MCF 10A (cell line): ENCODE results near the gene CTNNA1. TPM values are rescaled to one million over a fixed set of nuclear protein-coding genes. Genes with fewer than 3 reads are reported as not detected.
A peak's percentile ranks its signal among the peaks of the same experiment; 100 is the strongest.

Experiments
- BruUV-seq: library from RNA; stranded (reverse); fragments of 400-500 nt; replicated peaks from 2 replicates; lab custom pipeline; 2021; lab: Mats Ljungman, UMichigan
- CTCF ChIA-PET: fragments of 300-600 bp; sonication (Branson Sonifier 250); formaldehyde crosslinking; extraction: SDS; loops from one replicate; lab custom pipeline; 2021; ENCODE audit warnings: antibody characterized with exemption, inconsistent platforms; lab: Yijun Ruan, JAX
- POLR2A ChIA-PET: fragments of 300-600, 350-650 bp; sonication (Branson Sonifier 250); formaldehyde crosslinking; extraction: SDS; loops from one replicate; lab custom pipeline; 2020; ENCODE audit warnings: antibody characterized with exemption, inconsistent platforms; lab: Yijun Ruan, JAX
- DNase-seq: peaks from one replicate; pipeline ENCODE4 v3.0.0-alpha.2; 2018; ENCODE audit not compliant: unreplicated experiment
- H3K27ac Mint-ChIP-seq: one replicate; pipeline ENCODE4 v1.8.0; 2022; ENCODE audit warnings: mild to moderate bottlenecking, low read depth, mixed read lengths; ENCODE audit not compliant: unreplicated experiment
- H3K27me3 Mint-ChIP-seq: one replicate; pipeline ENCODE4 v1.8.0; 2022; ENCODE audit warnings: mixed read lengths; ENCODE audit not compliant: insufficient read depth, unreplicated experiment
- H3K36me3 Mint-ChIP-seq: one replicate; pipeline ENCODE4 v1.8.0; 2022; ENCODE audit warnings: mild to moderate bottlenecking, moderate library complexity, mixed read lengths; ENCODE audit not compliant: insufficient read depth, unreplicated experiment
- H3K4me1 Mint-ChIP-seq: one replicate; pipeline ENCODE4 v1.8.0; 2022; ENCODE audit warnings: mixed read lengths; ENCODE audit not compliant: insufficient read depth, unreplicated experiment
- H3K4me3 Mint-ChIP-seq: one replicate; pipeline ENCODE4 v1.8.0; 2022; ENCODE audit warnings: mild to moderate bottlenecking, moderate library complexity, mixed read lengths; ENCODE audit not compliant: unreplicated experiment
- H3K9me3 Mint-ChIP-seq: one replicate; pipeline ENCODE4 v1.8.0; 2022; ENCODE audit warnings: mixed read lengths; ENCODE audit not compliant: unreplicated experiment
- intact Hi-C: fragments of 100-400 bp; cut with micrococcal nuclease; formaldehyde crosslinking; loops from 2 replicates; pipeline ENCODE4 v1.14.1; 2022
- total RNA-seq: library from RNA; stranded (reverse); gene quantifications from 2 replicates; pipeline ENCODE4 v1.2.3, GENCODE V29; 2022
- TF ChIP-seq, protein P1 (sequence below): fragments of 200-600 bp; IDR thresholded peaks from one replicate; pipeline ENCODE4 v1.8.0; 2022; ENCODE audit warnings: antibody characterized with exemption, mild to moderate bottlenecking; ENCODE audit not compliant: unreplicated experiment

Gene CTNNA1
- total RNA-seq, 1 experiment from 2014 or later = 519 TPM

GRCh38 chr5:138711087-138711486, 42.1 kb upstream of the CTNNA1 start:
- TF ChIP-seq, protein P1, sequence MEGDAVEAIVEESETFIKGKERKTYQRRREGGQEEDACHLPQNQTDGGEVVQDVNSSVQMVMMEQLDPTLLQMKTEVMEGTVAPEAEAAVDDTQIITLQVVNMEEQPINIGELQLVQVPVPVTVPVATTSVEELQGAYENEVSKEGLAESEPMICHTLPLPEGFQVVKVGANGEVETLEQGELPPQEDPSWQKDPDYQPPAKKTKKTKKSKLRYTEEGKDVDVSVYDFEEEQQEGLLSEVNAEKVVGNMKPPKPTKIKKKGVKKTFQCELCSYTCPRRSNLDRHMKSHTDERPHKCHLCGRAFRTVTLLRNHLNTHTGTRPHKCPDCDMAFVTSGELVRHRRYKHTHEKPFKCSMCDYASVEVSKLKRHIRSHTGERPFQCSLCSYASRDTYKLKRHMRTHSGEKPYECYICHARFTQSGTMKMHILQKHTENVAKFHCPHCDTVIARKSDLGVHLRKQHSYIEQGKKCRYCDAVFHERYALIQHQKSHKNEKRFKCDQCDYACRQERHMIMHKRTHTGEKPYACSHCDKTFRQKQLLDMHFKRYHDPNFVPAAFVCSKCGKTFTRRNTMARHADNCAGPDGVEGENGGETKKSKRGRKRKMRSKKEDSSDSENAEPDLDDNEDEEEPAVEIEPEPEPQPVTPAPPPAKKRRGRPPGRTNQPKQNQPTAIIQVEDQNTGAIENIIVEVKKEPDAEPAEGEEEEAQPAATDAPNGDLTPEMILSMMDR = no peak
- H3K36me3 Mint-ChIP-seq = peaks cover 6% of the 10 kb centered on the region
- DNase-seq = no peak
- no peak overlapping the region for H3K4me3 Mint-ChIP-seq
- CTCF ChIA-PET = interaction anchor here (0.7 kb wide), 3 partner anchors 18 to 221 kb away, joined by 3 to 5 read pairs (median 3); no protein-coding TSS in a partner anchor
- no TSS peak for BruUV-seq
- no peak overlapping the region for H3K27ac Mint-ChIP-seq
- no peaks in the 10 kb centered on the region for H3K9me3 Mint-ChIP-seq
- intact Hi-C loops = no loop called here
- POLR2A ChIA-PET = no interaction called here
- no peaks in the 10 kb centered on the region for H3K27me3 Mint-ChIP-seq
- H3K4me1 Mint-ChIP-seq = peaks cover 10% of the 10 kb centered on the region

DNA sequence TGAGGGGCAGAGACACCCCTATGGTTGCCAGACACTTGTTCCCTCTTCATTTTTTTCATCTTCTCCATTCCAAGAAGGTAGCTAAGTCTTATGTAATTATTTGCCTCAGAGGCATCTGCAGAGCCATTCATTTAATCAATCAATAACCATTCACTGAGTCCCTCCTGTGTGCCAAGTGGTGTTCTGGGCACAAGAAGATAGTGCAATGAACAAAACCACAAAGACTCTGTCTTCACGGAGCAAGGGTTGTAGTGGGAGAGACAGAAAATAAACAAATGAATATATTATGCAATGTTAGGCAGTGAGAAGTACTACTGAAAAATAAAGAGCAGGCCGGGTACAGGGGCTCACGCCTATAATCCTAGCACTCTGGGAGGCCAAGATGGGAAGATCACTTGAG, 41.4 kb upstream of the CTNNA1 start:
- BruUV-seq = no TSS peak
- no peak overlapping the region for H3K27ac Mint-ChIP-seq
- no peaks in the 10 kb centered on the region for H3K27me3 Mint-ChIP-seq
- H3K4me3 Mint-ChIP-seq = no peak overlapping the region
- ChIA-PET POLR2A (interaction anchor here (0.6 to 0.7 kb wide), 2 partner anchors 8 to 138 kb away, joined by 3 to 4 read pairs; no protein-coding TSS in a partner anchor), CTCF (no interaction called here)
- H3K9me3 Mint-ChIP-seq = no peaks in the 10 kb centered on the region
- DNase-seq = peak; percentile 56
- peaks cover 15% of the 10 kb centered on the region for H3K4me1 Mint-ChIP-seq
- intact Hi-C loops = no loop called here
- TF ChIP-seq, protein P1 = no peak
- H3K36me3 Mint-ChIP-seq = peaks cover 6% of the 10 kb centered on the region

GRCh38 chr5:138712324-138712723, 40.9 kb upstream of the CTNNA1 start:
- H3K27ac Mint-ChIP-seq = no peak overlapping the region
- TF ChIP-seq, protein P1 = no peak
- DNase-seq = no peak
- intact Hi-C loops = no loop called here
- H3K4me3 Mint-ChIP-seq = no peak overlapping the region
- peaks cover 6% of the 10 kb centered on the region for H3K36me3 Mint-ChIP-seq
- no TSS peak for BruUV-seq
- H3K9me3 Mint-ChIP-seq = no peaks in the 10 kb centered on the region
- H3K4me1 Mint-ChIP-seq = peaks cover 17% of the 10 kb centered on the region
- ChIA-PET POLR2A (interaction anchor here (0.7 kb wide), 1 partner anchor 9 kb away, joined by 4 read pairs; no protein-coding TSS in a partner anchor), CTCF (interaction anchor here (0.5 kb wide), 1 partner anchor 377 kb away, joined by 3 read pairs; no protein-coding TSS in a partner anchor)
- no peaks in the 10 kb centered on the region for H3K27me3 Mint-ChIP-seq

DNA sequence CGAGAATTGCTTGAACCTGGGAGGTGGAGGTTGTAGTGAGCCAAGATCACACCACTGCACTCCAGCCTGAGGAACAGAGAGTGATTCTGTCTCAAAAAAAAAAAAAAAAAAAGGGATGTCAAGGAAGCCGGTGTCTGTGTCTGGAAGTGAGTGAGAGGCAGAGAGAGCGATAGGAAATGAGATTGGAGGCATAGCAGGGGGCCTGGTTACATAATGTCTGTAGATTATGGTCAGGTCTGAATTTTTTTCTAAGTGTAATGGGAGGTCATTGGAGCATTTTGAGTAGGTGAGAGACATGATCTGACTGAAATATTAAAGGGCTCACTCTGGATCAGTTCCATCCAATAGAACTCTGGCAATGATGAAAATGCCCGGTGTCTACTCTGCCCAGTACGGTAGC, 40.4 kb upstream of the CTNNA1 start:
- intact Hi-C loops = no loop called here
- H3K36me3 Mint-ChIP-seq = peaks cover 6% of the 10 kb centered on the region
- no TSS peak for BruUV-seq

More for the DNA sequence above, 40.4 kb upstream of the CTNNA1 start:
- CTCF ChIA-PET = interaction anchor here (0.5 to 1.2 kb wide), 2 partner anchors 13 to 377 kb away, joined by 3 to 4 read pairs; no protein-coding TSS in a partner anchor
- no peak overlapping the region for H3K27ac Mint-ChIP-seq
- H3K9me3 Mint-ChIP-seq = no peaks in the 10 kb centered on the region
- TF ChIP-seq, protein P1 = no peak
- H3K27me3 Mint-ChIP-seq = no peaks in the 10 kb centered on the region
- no peak for DNase-seq
- H3K4me1 Mint-ChIP-seq = peaks cover 17% of the 10 kb centered on the region
- H3K4me3 Mint-ChIP-seq = no peak overlapping the region
- POLR2A ChIA-PET = interaction anchor here (1.0 to 1.9 kb wide), 2 partner anchors 10 to 13 kb away, joined by 4 to 9 read pairs; no protein-coding TSS in a partner anchor
